NB4 (cell line): ENCODE data around the gene HOXA6.

Source experiments
- CTCF ChIP-seq: IDR thresholded peaks from one replicate; pipeline ENCODE4 v1.5.1; 2012; ENCODE audit warnings: low read depth, low read length
- POLR2A ChIP-seq: IDR thresholded peaks from 2 replicates; pipeline ENCODE4 v1.6.1; 2011; ENCODE audit warnings: mild to moderate bottlenecking; ENCODE audit not compliant: insufficient read length; ENCODE audit errors: extremely low read depth

DNA sequence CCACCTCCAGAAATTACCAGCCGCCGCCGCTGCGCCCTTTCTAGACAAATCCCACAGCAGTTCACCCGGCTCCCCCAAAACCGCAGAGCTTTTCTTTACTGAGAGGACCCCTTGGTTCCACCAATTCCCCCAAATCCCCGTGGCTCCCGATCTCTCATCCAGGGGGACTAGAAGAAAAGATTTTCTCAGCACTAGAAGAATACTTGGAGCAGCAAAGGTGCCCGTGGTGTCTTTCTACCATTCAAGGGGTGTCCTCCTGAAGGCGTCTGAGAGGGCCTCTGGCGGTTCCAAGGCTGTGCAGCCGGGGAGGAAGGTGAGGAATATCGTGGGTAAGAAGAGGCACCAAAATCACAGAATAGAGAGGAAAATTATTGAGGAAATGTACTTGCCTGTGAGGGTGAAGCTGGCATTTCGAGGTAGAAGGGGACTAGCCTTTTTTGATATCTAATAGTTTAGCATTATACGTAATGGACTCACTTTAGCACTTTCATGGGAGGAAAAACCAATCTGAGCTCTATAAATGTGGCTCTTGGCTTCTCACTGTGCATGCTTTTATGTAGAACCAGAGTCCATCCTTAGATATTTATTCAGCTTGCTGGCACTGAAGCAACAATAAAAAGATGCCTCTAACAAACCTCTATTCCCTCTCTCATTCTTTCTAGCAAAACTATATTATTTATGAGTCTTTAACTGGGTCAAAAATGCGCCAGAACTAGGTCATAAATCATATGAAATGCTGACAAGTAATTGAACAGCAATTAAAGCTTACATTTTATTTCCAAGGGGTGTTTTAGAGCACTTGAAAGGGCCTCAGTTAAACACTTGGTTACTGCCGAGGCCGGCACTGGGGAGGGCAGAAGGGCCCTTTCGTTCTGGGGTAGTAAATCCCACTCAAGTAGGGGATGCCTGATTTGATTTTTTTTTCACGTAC, 31.3 kb downstream of the HOXA6 start:
- no peak for TF ChIP-seq CTCF
- TF ChIP-seq POLR2A = no peak
